RWPE1 (cell line): ENCODE data around the gene MARCHF5.

Source experiments
- CTCF ChIA-PET: fragments of 350-600 bp; sonication (Branson Sonifier 250); formaldehyde crosslinking; extraction: SDS; loops from one replicate; lab custom pipeline; 2021; lab: Yijun Ruan, JAX
- POLR2A ChIA-PET: fragments of 400-600 bp; formaldehyde crosslinking; extraction: SDS; loops from one replicate; lab custom pipeline; 2020; ENCODE audit warnings: antibody characterized with exemption; ENCODE audit not compliant: low non-redundant PET; lab: Yijun Ruan, JAX
- DNase-seq: peaks from one replicate; pipeline ENCODE4 v3.0.0; 2012; ENCODE audit warnings: low spot score
- H3K27ac ChIP-seq: fragments of 450-650 bp; 2 replicates; pipeline ENCODE4 v1.5.1; 2017
- TF ChIP-seq, protein P1 (sequence below): fragments of 450-650 bp; conservative IDR thresholded peaks from 2 replicates; pipeline ENCODE4 v1.5.1; 2017; ENCODE audit warnings: low read depth, mild to moderate bottlenecking

MARCHF5 gene

DNA sequence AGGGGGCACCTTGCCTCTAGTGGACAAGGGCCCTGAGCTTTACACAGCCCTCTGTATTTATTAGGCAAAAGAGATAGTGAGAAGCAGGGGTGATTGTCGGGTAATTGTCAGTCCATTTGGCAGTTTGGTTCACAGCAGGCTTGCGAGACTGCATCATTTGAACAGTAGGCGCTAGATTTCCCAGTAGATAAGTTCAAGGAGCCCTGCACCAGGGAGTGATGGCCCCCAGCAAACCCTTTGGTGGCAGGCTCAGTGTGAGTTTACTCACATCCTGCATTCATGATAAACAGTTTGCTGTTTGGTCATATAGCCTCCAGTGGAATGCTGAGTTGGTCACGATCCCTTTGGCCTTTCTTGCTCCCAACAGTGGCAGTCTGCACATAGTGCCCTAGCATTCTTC, 59.4 kb downstream of the MARCHF5 start:
- no peak overlapping the region for H3K27ac ChIP-seq
- TF ChIP-seq, protein P1, sequence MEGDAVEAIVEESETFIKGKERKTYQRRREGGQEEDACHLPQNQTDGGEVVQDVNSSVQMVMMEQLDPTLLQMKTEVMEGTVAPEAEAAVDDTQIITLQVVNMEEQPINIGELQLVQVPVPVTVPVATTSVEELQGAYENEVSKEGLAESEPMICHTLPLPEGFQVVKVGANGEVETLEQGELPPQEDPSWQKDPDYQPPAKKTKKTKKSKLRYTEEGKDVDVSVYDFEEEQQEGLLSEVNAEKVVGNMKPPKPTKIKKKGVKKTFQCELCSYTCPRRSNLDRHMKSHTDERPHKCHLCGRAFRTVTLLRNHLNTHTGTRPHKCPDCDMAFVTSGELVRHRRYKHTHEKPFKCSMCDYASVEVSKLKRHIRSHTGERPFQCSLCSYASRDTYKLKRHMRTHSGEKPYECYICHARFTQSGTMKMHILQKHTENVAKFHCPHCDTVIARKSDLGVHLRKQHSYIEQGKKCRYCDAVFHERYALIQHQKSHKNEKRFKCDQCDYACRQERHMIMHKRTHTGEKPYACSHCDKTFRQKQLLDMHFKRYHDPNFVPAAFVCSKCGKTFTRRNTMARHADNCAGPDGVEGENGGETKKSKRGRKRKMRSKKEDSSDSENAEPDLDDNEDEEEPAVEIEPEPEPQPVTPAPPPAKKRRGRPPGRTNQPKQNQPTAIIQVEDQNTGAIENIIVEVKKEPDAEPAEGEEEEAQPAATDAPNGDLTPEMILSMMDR = no peak
- no peak for DNase-seq
- CTCF ChIA-PET = interaction anchor here (0.6 kb wide), 1 partner anchor 44 kb away, joined by 3 read pairs; no protein-coding TSS in a partner anchor
- POLR2A ChIA-PET = no interaction called here

DNA sequence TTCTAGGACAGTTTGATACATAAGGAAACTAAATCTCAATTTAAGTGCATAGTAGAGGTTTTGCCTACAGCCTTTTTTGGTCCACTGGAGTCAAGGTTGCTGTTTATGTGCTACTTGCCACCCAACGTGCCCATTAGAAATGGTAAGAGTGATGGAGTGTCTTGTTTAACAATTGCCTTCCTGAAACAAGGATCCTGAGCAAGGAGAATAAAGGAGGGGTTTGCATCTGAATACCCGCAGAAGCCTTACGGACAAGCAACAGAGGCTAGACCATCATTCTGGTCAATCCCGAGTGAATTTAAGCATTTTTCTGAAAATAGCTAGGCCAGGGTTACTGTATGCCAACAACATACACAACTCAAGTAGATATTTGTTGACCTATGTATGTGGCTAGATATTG, 63.6 kb downstream of the MARCHF5 start:
- no peak for DNase-seq
- CTCF ChIA-PET = interaction anchor here (0.6 kb wide), 1 partner anchor 8 kb away, joined by 6 read pairs; no protein-coding TSS in a partner anchor
- POLR2A ChIA-PET = no interaction called here
- TF ChIP-seq, protein P1 = no peak
- H3K27ac ChIP-seq = no peak overlapping the region

DNA sequence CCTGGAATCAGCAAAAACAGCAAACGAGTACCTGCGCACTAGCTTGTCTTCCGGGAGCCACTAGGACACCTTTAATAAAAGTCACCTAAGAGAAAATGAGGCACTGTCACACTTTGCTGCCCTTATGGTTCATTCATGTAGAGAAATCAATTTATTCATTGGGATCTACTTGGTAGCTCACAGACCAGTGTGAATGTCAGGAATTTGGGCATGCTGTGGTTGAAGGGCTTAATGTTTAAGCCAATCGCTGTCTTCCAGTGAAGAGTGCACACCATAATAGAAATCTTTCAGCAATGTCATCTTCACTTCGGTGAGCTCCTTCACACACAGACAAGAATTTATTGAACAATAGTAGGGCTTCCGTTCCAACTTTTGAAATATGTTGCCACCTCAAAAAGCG, 65.1 kb downstream of the MARCHF5 start:
- ChIA-PET POLR2A (no interaction called here), CTCF (interaction anchor here (0.6 to 1.0 kb wide), 2 partner anchors 268 to 379 kb away, joined by 3 to 6 read pairs; no protein-coding TSS in a partner anchor)
- DNase-seq = no peak
- no peak overlapping the region for H3K27ac ChIP-seq
- TF ChIP-seq, protein P1 = no peak

DNA sequence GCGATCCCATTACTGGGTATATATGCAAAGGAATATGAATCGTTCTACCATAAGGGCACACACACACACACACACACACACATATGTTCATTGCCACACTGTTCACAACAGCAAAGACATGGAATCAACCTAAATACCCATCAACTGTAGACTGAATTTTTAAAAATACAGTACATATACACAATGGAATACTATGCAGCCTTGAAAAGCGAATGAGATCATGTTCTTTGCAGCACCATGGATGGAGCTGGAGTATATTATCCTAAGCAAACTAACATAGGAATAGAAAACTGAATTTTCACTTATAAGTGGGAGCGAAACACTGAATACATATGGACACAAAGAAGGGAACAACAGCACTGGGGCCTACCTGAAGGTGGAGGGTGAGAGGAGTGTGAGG, 72.5 kb downstream of the MARCHF5 start:
- H3K27ac ChIP-seq = no peak overlapping the region
- no peak for DNase-seq
- TF ChIP-seq, protein P1 = no peak
- ChIA-PET POLR2A (no interaction called here), CTCF (interaction anchor here (0.6 to 0.8 kb wide), 2 partner anchors 9 to 29 kb away, joined by 3 to 6 read pairs; no protein-coding TSS in a partner anchor)

DNA sequence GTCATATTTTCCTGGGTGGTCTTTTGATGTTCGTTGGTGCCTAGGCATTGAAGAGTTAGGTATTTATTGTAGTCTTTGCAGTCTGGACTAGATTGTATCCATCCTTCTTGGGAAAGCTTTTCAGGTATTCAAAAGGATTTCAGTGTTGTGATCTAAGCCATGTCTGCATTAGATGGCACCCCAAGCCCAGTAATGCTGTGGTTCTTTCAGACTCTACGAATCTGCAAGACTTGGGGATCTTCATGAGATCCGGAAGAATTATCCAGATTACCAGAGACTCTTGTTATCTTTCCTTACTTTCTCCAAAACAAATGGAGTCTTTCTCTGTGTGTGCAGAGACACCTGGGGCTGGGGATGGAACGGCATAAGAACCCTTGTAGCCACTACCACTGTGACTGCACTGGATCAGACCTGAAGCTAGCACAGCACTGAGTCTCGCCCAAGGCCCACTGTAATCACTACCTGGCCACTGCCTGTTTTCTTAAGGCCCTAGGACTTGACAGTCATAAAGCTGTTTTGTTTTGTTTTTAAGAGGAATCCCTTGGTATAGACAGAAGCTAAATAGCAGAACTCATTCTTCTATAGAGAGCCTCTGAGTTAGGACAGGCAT, 75.5 kb downstream of the MARCHF5 start:
- TF ChIP-seq, protein P1 = no peak
- CTCF ChIA-PET = no interaction called here
- no peak overlapping the region for H3K27ac ChIP-seq
- no peak for DNase-seq
- POLR2A ChIA-PET = no interaction called here

DNA sequence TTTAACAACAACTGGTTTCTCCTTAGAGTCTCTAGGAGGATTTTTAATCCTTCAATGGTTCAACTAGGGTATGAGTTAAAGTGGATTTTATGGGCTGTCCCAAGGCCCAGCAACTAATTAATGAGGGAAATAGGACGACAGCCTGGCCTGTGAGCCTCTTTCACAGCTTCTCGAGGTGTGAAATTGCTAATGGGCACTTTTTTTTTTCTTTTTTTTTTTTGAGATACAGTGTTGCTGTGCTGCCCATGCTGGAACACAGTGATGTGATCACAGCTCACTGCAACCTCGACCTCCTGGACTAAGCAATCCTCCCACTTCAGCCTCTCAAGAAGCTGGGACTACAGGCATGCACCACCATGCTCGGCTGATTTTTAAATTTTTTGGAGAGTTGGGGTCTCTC, 87.0 kb downstream of the MARCHF5 start:
- TF ChIP-seq, protein P1 = no peak
- no peak overlapping the region for H3K27ac ChIP-seq
- POLR2A ChIA-PET = no interaction called here
- no peak for DNase-seq
- CTCF ChIA-PET = no interaction called here
